IPS-20b (cell line): ENCODE measurements around the gene MAP3K14.
"Not testable (repeated sequence)": the region's sequence is repeated elsewhere in the genome, so short reads cannot be mapped to it uniquely, and the experiment has no call there.

Experiments
- H3K27ac ChIP-seq: one replicate; pipeline ENCODE4 v1.5.1; 2013; ENCODE audit warnings: low read length
- H3K27me3 ChIP-seq: 2 replicates; pipeline ENCODE4 v1.6.1; 2013; ENCODE audit warnings: mild to moderate bottlenecking, low read length, inconsistent platforms; ENCODE audit not compliant: insufficient read depth
- H3K36me3 ChIP-seq: 2 replicates; pipeline ENCODE4 v1.6.1; 2013; ENCODE audit warnings: low read depth, mild to moderate bottlenecking, inconsistent platforms, low read length, moderate library complexity; ENCODE audit not compliant: insufficient read depth
- H3K4me1 ChIP-seq: 2 replicates; pipeline ENCODE4 v1.6.1; 2013; ENCODE audit warnings: mild to moderate bottlenecking, control low read depth, inconsistent platforms, low read length, moderate library complexity; ENCODE audit not compliant: insufficient read depth
- H3K4me3 ChIP-seq: 2 replicates; pipeline ENCODE4 v1.5.1; 2013; ENCODE audit warnings: mild to moderate bottlenecking, low read length, inconsistent platforms
- H3K9ac ChIP-seq: 2 replicates; pipeline ENCODE4 v1.6.1; 2013; ENCODE audit warnings: low read depth, mild to moderate bottlenecking, inconsistent platforms, low read length, moderate library complexity
- H3K9me3 ChIP-seq: 2 replicates; pipeline ENCODE4 v1.6.1; 2013; ENCODE audit warnings: mild to moderate bottlenecking, low read depth, low read length, inconsistent platforms; ENCODE audit not compliant: insufficient read depth

The MAP3K14 gene

DNA sequence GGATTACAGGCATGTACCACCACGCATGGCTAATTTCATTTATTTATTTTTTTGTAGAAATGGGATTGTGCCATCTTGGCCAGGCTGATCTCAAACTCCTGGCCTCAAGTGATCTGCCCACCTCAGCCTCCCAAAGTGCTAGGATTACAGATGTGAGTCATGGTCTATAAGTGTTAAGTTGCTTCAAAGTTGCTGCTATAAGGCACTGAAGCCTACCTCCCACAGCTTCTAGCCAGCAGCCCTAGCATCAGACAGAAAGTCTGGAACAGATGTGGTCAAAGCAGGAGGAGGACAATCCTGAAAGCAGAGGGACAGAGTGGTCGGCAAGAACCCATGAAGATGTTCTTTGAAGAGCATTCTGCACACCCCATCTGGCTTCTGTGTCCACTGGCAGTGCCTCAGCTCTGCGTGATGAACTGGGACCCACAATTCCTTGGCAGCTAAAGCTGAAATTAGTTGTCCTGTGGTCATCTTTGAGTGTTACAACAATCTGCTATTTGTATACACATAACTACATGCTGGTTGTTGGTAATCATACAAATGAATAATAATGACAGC is 11.2 kb downstream of the MAP3K14 start:
- H3K4me3 ChIP-seq, result no peak overlapping the region
- H3K27ac ChIP-seq, result no peak overlapping the region
- no peak overlapping the region for H3K9ac ChIP-seq
- no peaks in the 10 kb centered on the region for H3K27me3 ChIP-seq
- no peaks in the 10 kb centered on the region; the same call in 1 of the 2 replicates for H3K4me1 ChIP-seq
- H3K9me3 ChIP-seq, result no peaks in the 10 kb centered on the region
- no peaks in the 10 kb centered on the region for H3K36me3 ChIP-seq

GRCh38 chr17:45302649-45303173 is 14.1 kb downstream of the MAP3K14 start:
- Histone ChIP-seq H3K36me3 (no peaks in the 10 kb centered on the region), H3K27me3 (no peaks in the 10 kb centered on the region), H3K4me3 (no peak overlapping the region), H3K9me3 (no peaks in the 10 kb centered on the region), H3K27ac (no peak overlapping the region), H3K9ac (no peak overlapping the region), H3K4me1 (no peaks in the 10 kb centered on the region; the same call in 1 of the 2 replicates)

- H3K4me1 ChIP-seq, H3K36me3 ChIP-seq, H3K27me3 ChIP-seq, H3K9ac ChIP-seq, H3K9me3 ChIP-seq, H3K27ac ChIP-seq, H3K4me3 ChIP-seq: not testable (repeated sequence)
Measured at GRCh38 chr17:45302220-45302619, 14.6 kb downstream of the MAP3K14 start.

GRCh38 chr17:45301674-45302073 is 15.1 kb downstream of the MAP3K14 start:
- Histone ChIP-seq H3K27me3 (no peaks in the 10 kb centered on the region), H3K9ac (no peak overlapping the region), H3K9me3 (no peaks in the 10 kb centered on the region), H3K36me3 (no peaks in the 10 kb centered on the region; the same call in 1 of the 2 replicates), H3K4me3 (no peak overlapping the region), H3K4me1 (no peaks in the 10 kb centered on the region; the same call in 1 of the 2 replicates), H3K27ac (no peak overlapping the region)

GRCh38 chr17:45300060-45300751 is 16.6 kb downstream of the MAP3K14 start:
- H3K4me1 ChIP-seq, result no peaks in the 10 kb centered on the region
- no peak overlapping the region for H3K4me3 ChIP-seq
- H3K27ac ChIP-seq, result no peak overlapping the region

DNA sequence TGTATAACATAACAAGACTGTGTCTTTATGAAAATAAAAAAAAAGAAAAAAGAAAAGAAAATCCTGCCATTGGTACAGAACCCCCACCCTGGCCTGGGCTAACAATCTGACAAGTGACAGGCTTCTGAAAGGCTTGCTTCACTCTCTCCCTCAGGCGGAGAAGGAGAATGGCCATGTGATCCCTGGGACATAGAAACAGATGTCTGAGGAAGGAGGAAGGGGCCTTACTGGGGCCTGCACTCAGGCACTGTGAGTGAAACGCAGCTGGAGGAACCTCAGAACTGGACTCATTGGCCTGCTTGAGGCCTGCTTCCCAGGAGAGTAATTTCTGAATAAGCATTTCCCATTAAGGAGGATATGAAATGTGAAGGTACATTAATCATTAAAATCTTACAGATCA is 17.5 kb downstream of the MAP3K14 start:
- Histone ChIP-seq H3K27ac (no peak overlapping the region), H3K27me3 (no peaks in the 10 kb centered on the region), H3K4me1 (no peaks in the 10 kb centered on the region), H3K4me3 (no peak overlapping the region), H3K36me3 (no peaks in the 10 kb centered on the region; the same call in 1 of the 2 replicates), H3K9me3 (no peaks in the 10 kb centered on the region), H3K9ac (no peak overlapping the region)

More at GRCh38 chr17:45300060-45300751, 16.6 kb downstream of the MAP3K14 start:
- no peaks in the 10 kb centered on the region; the same call in 1 of the 2 replicates for H3K36me3 ChIP-seq
- no peaks in the 10 kb centered on the region for H3K9me3 ChIP-seq
- no peak overlapping the region for H3K9ac ChIP-seq
- no peaks in the 10 kb centered on the region for H3K27me3 ChIP-seq

DNA sequence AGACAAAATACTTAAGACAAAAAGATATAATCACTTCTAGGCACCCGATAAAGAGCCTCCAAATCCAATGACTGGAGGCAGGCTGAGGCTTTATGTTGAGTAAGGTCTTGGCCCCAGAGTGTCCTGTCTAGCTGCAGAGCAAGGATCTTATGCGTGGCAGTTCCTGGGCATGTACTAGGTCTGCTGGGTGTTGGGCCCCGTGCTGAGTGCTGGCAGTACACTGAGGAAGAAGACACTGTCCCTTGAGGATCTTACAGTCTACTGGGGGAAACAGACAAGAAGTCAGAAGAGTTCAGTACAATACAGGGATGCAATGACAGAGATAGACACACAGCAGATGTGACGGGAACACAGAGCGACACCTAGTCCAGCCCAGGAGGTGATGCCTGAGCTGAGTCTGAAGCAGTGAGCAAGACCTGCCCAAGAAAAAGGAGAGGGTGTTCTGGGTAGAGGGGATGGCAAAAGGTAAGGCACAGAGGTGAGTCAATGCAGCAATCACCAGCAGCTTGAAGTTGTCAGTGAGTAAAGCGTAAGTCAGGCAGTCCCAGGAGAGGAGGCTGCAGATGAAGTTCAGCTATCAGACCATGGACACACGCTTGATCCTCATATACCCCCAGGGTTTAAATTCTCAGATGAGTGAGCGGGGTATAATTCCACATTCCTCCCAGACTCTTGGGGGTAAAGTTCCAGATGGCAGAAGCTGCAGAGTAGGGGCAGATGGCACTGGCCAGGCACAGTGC is 18.1 kb downstream of the MAP3K14 start:
- Histone ChIP-seq H3K27ac (no peak overlapping the region), H3K9me3 (no peaks in the 10 kb centered on the region), H3K9ac (no peak overlapping the region), H3K36me3 (no peaks in the 10 kb centered on the region; the same call in 1 of the 2 replicates), H3K4me1 (no peaks in the 10 kb centered on the region; the same call in 1 of the 2 replicates), H3K4me3 (no peak overlapping the region), H3K27me3 (no peaks in the 10 kb centered on the region)

- no peaks in the 10 kb centered on the region; the same call in 1 of the 2 replicates for H3K36me3 ChIP-seq
- no peaks in the 10 kb centered on the region; the same call in 1 of the 2 replicates for H3K4me1 ChIP-seq
- H3K27ac ChIP-seq, result no peak overlapping the region
- no peaks in the 10 kb centered on the region for H3K27me3 ChIP-seq
- H3K9me3 ChIP-seq, result no peaks in the 10 kb centered on the region
- H3K4me3 ChIP-seq, result no peak overlapping the region
- H3K9ac ChIP-seq, result no peak overlapping the region
Measured at GRCh38 chr17:45296833-45297124, 20.0 kb downstream of the MAP3K14 start.

- Histone ChIP-seq H3K27ac (no peak overlapping the region), H3K4me1 (no peaks in the 10 kb centered on the region; the same call in 1 of the 2 replicates), H3K9ac (no peak overlapping the region), H3K27me3 (no peaks in the 10 kb centered on the region), H3K4me3 (no peak overlapping the region), H3K9me3 (no peaks in the 10 kb centered on the region), H3K36me3 (no peaks in the 10 kb centered on the region; the same call in 1 of the 2 replicates)
Measured at GRCh38 chr17:45296003-45296832, 20.6 kb downstream of the MAP3K14 start.

GRCh38 chr17:45294506-45294905 is 22.3 kb downstream of the MAP3K14 start:
- peaks cover 3% of the 10 kb centered on the region; the same call in 1 of the 2 replicates for H3K36me3 ChIP-seq
- no peaks in the 10 kb centered on the region for H3K27me3 ChIP-seq
- no peaks in the 10 kb centered on the region for H3K9me3 ChIP-seq
- no peak overlapping the region for H3K4me3 ChIP-seq
- no peaks in the 10 kb centered on the region; the same call in 1 of the 2 replicates for H3K4me1 ChIP-seq
- no peak overlapping the region for H3K9ac ChIP-seq
- H3K27ac ChIP-seq, result no peak overlapping the region
